OCI-LY7 (cell line): ENCODE results near the gene SWAP70.

Experiments used
- CTCF ChIP-seq: fragments of 200-600 bp; sonication (generic); conservative IDR thresholded peaks from 2 replicates; pipeline ENCODE4 v1.5.1; 2014; ENCODE audit warnings: mild to moderate bottlenecking, antibody characterized with exemption, low read length, moderate library complexity, mixed read lengths
- EZH2phosphoT487 ChIP-seq: fragments of 200-600 bp; sonication (generic); IDR thresholded peaks from 2 replicates; pipeline ENCODE4 v1.6.1; 2018; ENCODE audit warnings: low read depth, borderline replicate concordance, mild to moderate bottlenecking, mixed run types, antibody characterized with exemption, low read length, moderate library complexity, mixed read lengths

GRCh38 chr11:9625728-9626127 lies 38.1 kb upstream of the SWAP70 start:
- TF ChIP-seq EZH2phosphoT487 (no peak), CTCF (no peak)
